K562 (cell line): ENCODE results near the gene MYG1. TPM values are rescaled to one million over a fixed set of nuclear protein-coding genes. Genes with fewer than 3 reads are reported as not detected.
A peak's percentile ranks its signal among the peaks of the same experiment; 100 is the strongest.

Experiments
- BCLAF1 ChIP-seq, 2 experiments: fragments of 450-650 bp in 1 of 2; IDR thresholded peaks; 2 replicates each; pipeline ENCODE4 v1.6.1; 2011 to 2017; ENCODE audit warnings: low read depth in 2 of 2, antibody characterized with exemption in 1 of 2, borderline replicate concordance in 1 of 2, low read length in 1 of 2, mild to moderate bottlenecking in 1 of 2, mixed read lengths in 1 of 2; ENCODE audit not compliant: control insufficient read depth in 1 of 2
- BRF1 ChIP-seq: IDR thresholded peaks from 3 replicates; pipeline ENCODE4 v1.6.1; 2011; ENCODE audit warnings: borderline replicate concordance, mild to moderate bottlenecking; ENCODE audit not compliant: insufficient read length; ENCODE audit errors: extremely low read depth
- CBFA2T2 ChIP-seq: fragments of 450-650 bp; conservative IDR thresholded peaks from 2 replicates; pipeline ENCODE4 v1.6.1; 2017; ENCODE audit warnings: mild to moderate bottlenecking
- CCNT2 ChIP-seq: IDR thresholded peaks from 2 replicates; pipeline ENCODE4 v1.6.1; 2011; ENCODE audit warnings: borderline replicate concordance, low read depth, mild to moderate bottlenecking, moderate library complexity, mixed read lengths, low read length; ENCODE audit not compliant: insufficient read length; ENCODE audit errors: extremely low read depth
- CTCF ChIP-seq, 3 experiments: IDR thresholded peaks in 2 of 3; conservative IDR thresholded peaks in 1 of 3; 2 replicates each; pipeline ENCODE4 v1.5.1; 2011 to 2012; ENCODE audit warnings: low read length in 3 of 3, mild to moderate bottlenecking in 3 of 3, control low read depth in 2 of 3, improper control_type of control experiment in 1 of 3, inconsistent platforms in 1 of 3, low read depth in 1 of 3, mixed read lengths in 1 of 3, moderate library complexity in 1 of 3; ENCODE audit not compliant: insufficient read depth in 2 of 3
- DACH1 ChIP-seq: fragments of 450-650 bp; IDR thresholded peaks from 2 replicates; pipeline ENCODE4 v1.6.1; 2018; ENCODE audit not compliant: partially characterized antibody
- EWSR1 ChIP-seq: fragments of 450-650 bp; IDR thresholded peaks from 2 replicates; pipeline ENCODE4 v1.6.1; 2018; ENCODE audit warnings: borderline replicate concordance, mild to moderate bottlenecking, low read depth, moderate library complexity; ENCODE audit not compliant: partially characterized antibody
- FOXK2 ChIP-seq, 2 experiments: fragments of 450-650 bp; IDR thresholded peaks in 1 of 2; conservative IDR thresholded peaks in 1 of 2; 2 replicates each; pipeline ENCODE4 v1.6.1; 2016; ENCODE audit warnings: low read depth in 2 of 2, mild to moderate bottlenecking in 1 of 2
- GTF2E2 ChIP-seq: fragments of 200-800 bp; sonication (Bioruptor generic); IDR thresholded peaks from 2 replicates; pipeline ENCODE4 v1.6.1; 2016; ENCODE audit warnings: missing genetic modification characterization, missing compliant biosample characterization
- MYNN ChIP-seq, 2 experiments: sonication (generic); formaldehyde crosslinking in 1 of 2; IDR thresholded peaks; 2 replicates each; pipeline versions ENCODE4 v1.5.0 to v1.6.1; 2016 to 2020; ENCODE audit warnings: antibody characterized with exemption in 1 of 2, missing genetic modification reagents in 1 of 2
- NFIC ChIP-seq: fragments of 450-650 bp; IDR thresholded peaks from 2 replicates; pipeline ENCODE4 v1.6.1; 2017; ENCODE audit warnings: mild to moderate bottlenecking, inconsistent platforms
- NR2C2 ChIP-seq, 2 experiments: fragments of 200-800 bp in 1 of 2; sonication (Bioruptor generic) in 1 of 2; sonication (generic) in 1 of 2; formaldehyde crosslinking in 1 of 2; IDR thresholded peaks; 2 replicates each; pipeline versions ENCODE4 v1.6.1 to v1.8.0; 2016 to 2022; ENCODE audit warnings: mild to moderate bottlenecking in 1 of 2, missing compliant biosample characterization in 1 of 2, missing genetic modification characterization in 1 of 2, missing genetic modification reagents in 1 of 2
- POLR2AphosphoS5 ChIP-seq: IDR thresholded peaks from 2 replicates; pipeline ENCODE4 v1.6.1; 2011; ENCODE audit warnings: mild to moderate bottlenecking, low read depth, low read length, moderate library complexity; ENCODE audit not compliant: control insufficient read depth, insufficient read depth
- POLR2B ChIP-seq: fragments of 450-650 bp; IDR thresholded peaks from 2 replicates; pipeline ENCODE4 v1.6.1; 2018; ENCODE audit warnings: low read depth; ENCODE audit not compliant: partially characterized antibody
- POLR3A ChIP-seq: IDR thresholded peaks from 2 replicates; pipeline ENCODE4 v1.6.1; 2011; ENCODE audit warnings: borderline replicate concordance, mild to moderate bottlenecking, moderate library complexity; ENCODE audit not compliant: insufficient read length, insufficient read depth; ENCODE audit errors: extremely low read depth
- RCOR1 ChIP-seq, 2 experiments: IDR thresholded peaks; 2 replicates each; pipeline ENCODE4 v1.6.1; 2012; ENCODE audit warnings: low read depth in 2 of 2, low read length in 2 of 2, borderline replicate concordance in 1 of 2, improper control_type of control experiment in 1 of 2
- TEAD1 ChIP-seq, 2 experiments: fragments of 450-650 bp in 1 of 2; sonication (generic) in 1 of 2; formaldehyde crosslinking; IDR thresholded peaks; 2 replicates each; pipeline versions ENCODE4 v1.4.0 to v1.8.0; 2020 to 2022; ENCODE audit warnings: mild to moderate bottlenecking in 2 of 2, missing genetic modification reagents in 1 of 2
- polyA plus RNA-seq, 8 experiments: library from polyadenylated mRNA; depleted of rRNA in 4 of 8; stranded (reverse) in 5 of 8; unstranded in 3 of 8; fragments of >200 nt; fragmentation: Nextera tagmentation in 2 of 8; fragmentation: Illumina TruSeq in 1 of 8; extraction: Ambion mirVana in 2 of 8; extraction: Trizol in 1 of 8; gene quantifications; 2 replicates each; pipeline versions ENCODE4 v1.2.1 to v1.2.3, GENCODE V29; 2011 to 2014; ENCODE audit warnings: inconsistent platforms in 1 of 8, missing spikeins in 1 of 8
- total RNA-seq, 7 experiments: library from RNA; depleted of rRNA in 6 of 7; stranded (reverse); fragments of >200 nt in 6 of 7; fragmentation: Illumina TruSeq in 2 of 7; extraction: Trizol in 2 of 7; gene quantifications; 2 replicates each; pipeline versions ENCODE4 v1.2.1 to v1.2.3, GENCODE V29; 2011 to 2021; ENCODE audit warnings: low replicate concordance in 1 of 7

The MYG1 gene
- total and polyA plus RNA-seq, 9 of the 15 experiments (the other 6 are each of a cell fraction or from before 2014, with no cell fraction given): 0.45 to 5.6 (median 2.1) TPM

- TF ChIP-seq BCLAF1 (IDR thresholded peaks at IDR 0.05; ENCODE audit: borderline replicate concordance in 1 of 2, control insufficient read depth in 1 of 2, low read depth in 2 of 2, low read length in 1 of 2) (0 out of 4 replicates have a peak, but pooled peaks of 1 of the 2 experiments have one; percentile 20), BRF1 (no peak), NFIC (peak; percentile 55; the same call in 1 of the 2 replicates), DACH1 (peak; percentile 50), CTCF (IDR thresholded peaks at IDR 0.05 in 2 of 3, conservative IDR thresholded peaks at IDR 0.05 in 1 of 3; ENCODE audit: insufficient read depth in 2 of 3, low read depth in 1 of 3, low read length in 3 of 3) (peak; percentile 66 to 73 (median 71)), MYNN (IDR thresholded peaks at IDR 0.05) (peak; percentile 41; the same call in 1 of the 2 replicates), MYNN (CRISPR knock-in tag; IDR thresholded peaks at IDR 0.05) (no peak), POLR2AphosphoS5 (peak; percentile 34; the same call in 1 of the 2 replicates), GTF2E2 (tag) (peak; percentile 79; the same call in 1 of the 2 replicates), TEAD1 (CRISPR knock-in tag; IDR thresholded peaks at IDR 0.05) (0 out of 4 replicates have a peak, but pooled peaks have one; percentile 4 to 61), CCNT2 (peak; percentile 57), POLR3A (no peak), EWSR1 (no peak), NR2C2 (CRISPR knock-in tag; IDR thresholded peaks at IDR 0.05) (no peak), NR2C2 (tag; IDR thresholded peaks at IDR 0.05) (peak; percentile 68; the same call in 1 of the 2 replicates), FOXK2 (conservative IDR thresholded peaks at IDR 0.05 in 1 of 2, IDR thresholded peaks at IDR 0.05 in 1 of 2; ENCODE audit: low read depth in 2 of 2) (peak; percentile 19 to 42; a peak in 1 of 4 replicates), CBFA2T2 (peak; percentile 64), POLR2B (peak; percentile 54), RCOR1 (IDR thresholded peaks at IDR 0.05; ENCODE audit: borderline replicate concordance in 1 of 2, low read depth in 2 of 2, low read length in 2 of 2) (0 out of 4 replicates have a peak, but pooled peaks of 1 of the 2 experiments have one; percentile 14)
Measured at GRCh38 chr12:53251477-53252348, 47.8 kb upstream of the MYG1 start (continued).
